Endometrial microvascular endothelial cells (primary cell): ENCODE data around the gene OTOP3. TPM values are rescaled to one million over a fixed set of nuclear protein-coding genes. Genes with fewer than 3 reads are reported as not detected.

Experiments used
- total RNA-seq: library from RNA; depleted of rRNA; stranded (reverse); fragments of >200 nt; gene quantifications from one replicate; pipeline ENCODE4 v1.2.3, GENCODE V29; 2015; ENCODE audit errors: inconsistent ontology term

Gene OTOP3
- total RNA-seq, 1 donor from 2014 or later = not detected

Other genes with a start within 250 kb of the OTOP3 start
- not detected for gene CD300LF, start 223.0 kb upstream of the OTOP3 start, total RNA-seq
- gene RAB37, start 198.6 kb upstream of the OTOP3 start, total RNA-seq = not detected
- gene NHERF1, start 187.3 kb upstream of the OTOP3 start, total RNA-seq = 23.1 TPM
- gene NAT9, start 159.6 kb upstream of the OTOP3 start, total RNA-seq = 24.6 TPM
- not detected for gene GRIN2C, start 76.0 kb upstream of the OTOP3 start, total RNA-seq
- 73.7 TPM for gene FDXR, start 62.9 kb upstream of the OTOP3 start, total RNA-seq
- not detected for gene FADS6, start 42.3 kb upstream of the OTOP3 start, total RNA-seq
- gene USH1G, start 12.6 kb upstream of the OTOP3 start, total RNA-seq = not detected
- not detected for gene OTOP2, start 11.6 kb upstream of the OTOP3 start, total RNA-seq
- 5.2 TPM for gene HID1, start 36.9 kb downstream of the OTOP3 start, total RNA-seq
- gene CDR2L, start 51.7 kb downstream of the OTOP3 start, total RNA-seq = 15.1 TPM
- gene MRPL58, start 76.8 kb downstream of the OTOP3 start, total RNA-seq = 57.1 TPM
- 296 TPM for gene ATP5PD, start 111.1 kb downstream of the OTOP3 start, total RNA-seq
- 21.4 TPM for gene KCTD2, start 111.3 kb downstream of the OTOP3 start, total RNA-seq
- 4.3 TPM for gene SLC16A5, start 152.1 kb downstream of the OTOP3 start, total RNA-seq
- gene ARMC7, start 174.1 kb downstream of the OTOP3 start, total RNA-seq = 4.2 TPM
- gene NT5C, start 195.8 kb downstream of the OTOP3 start, total RNA-seq = 47.2 TPM
- 432 TPM for gene JPT1, start 218.6 kb downstream of the OTOP3 start, total RNA-seq
- 83.1 TPM for gene SUMO2, start 247.1 kb downstream of the OTOP3 start, total RNA-seq